ENCODE data around the gene ZBTB20. TPM values are rescaled to one million over a fixed set of nuclear protein-coding genes. Genes with fewer than 3 reads are reported as not detected.

The ZBTB20 gene
- total RNA-seq, 1 donor from 2014 or later = 27.5 TPM

- H3K4me3 Mint-ChIP-seq (ENCODE audit: unreplicated experiment) = no peak overlapping the region
- H3K27ac Mint-ChIP-seq (ENCODE audit: unreplicated experiment) = no peak overlapping the region
- no peaks in the 10 kb centered on the region for H3K27me3 Mint-ChIP-seq (ENCODE audit: unreplicated experiment)
- peak; percentile 55 for TF ChIP-seq CTCF (IDR thresholded peaks at IDR 0.05; ENCODE audit: partially characterized antibody, unreplicated experiment)
- no peaks in the 10 kb centered on the region for H3K36me3 Mint-ChIP-seq (ENCODE audit: unreplicated experiment)
- H3K9me3 Mint-ChIP-seq (ENCODE audit: unreplicated experiment) = no peaks in the 10 kb centered on the region
- DNase-seq = peak; percentile 70
- H3K4me1 Mint-ChIP-seq (ENCODE audit: low read depth, unreplicated experiment) = no peaks in the 10 kb centered on the region
Measured at GRCh38 chr3:115092220-115092791, 54.8 kb downstream of the ZBTB20 start.

GRCh38 chr3:115090712-115091111 is 56.4 kb downstream of the ZBTB20 start:
- no peak for DNase-seq
- Mint-ChIP-seq H3K27ac (ENCODE audit: unreplicated experiment) (no peak overlapping the region), H3K4me3 (ENCODE audit: unreplicated experiment) (no peak overlapping the region), H3K27me3 (ENCODE audit: unreplicated experiment) (no peaks in the 10 kb centered on the region), H3K36me3 (ENCODE audit: unreplicated experiment) (no peaks in the 10 kb centered on the region), H3K9me3 (ENCODE audit: unreplicated experiment) (no peaks in the 10 kb centered on the region), H3K4me1 (ENCODE audit: low read depth, unreplicated experiment) (no peaks in the 10 kb centered on the region)
- no peak for TF ChIP-seq CTCF (IDR thresholded peaks at IDR 0.05; ENCODE audit: partially characterized antibody, unreplicated experiment)

- H3K4me1 Mint-ChIP-seq (ENCODE audit: low read depth, unreplicated experiment) = peaks cover 2% of the 10 kb centered on the region
- no peak for DNase-seq
Measured at GRCh38 chr3:115089481-115089880, 57.6 kb downstream of the ZBTB20 start.

GRCh38 chr3:115087512-115087911 is 59.6 kb downstream of the ZBTB20 start:
- Mint-ChIP-seq H3K4me3 (ENCODE audit: unreplicated experiment) (no peak overlapping the region), H3K27ac (ENCODE audit: unreplicated experiment) (no peak overlapping the region), H3K27me3 (ENCODE audit: unreplicated experiment) (no peaks in the 10 kb centered on the region), H3K4me1 (ENCODE audit: low read depth, unreplicated experiment) (peaks cover 2% of the 10 kb centered on the region), H3K9me3 (ENCODE audit: unreplicated experiment) (no peaks in the 10 kb centered on the region), H3K36me3 (ENCODE audit: unreplicated experiment) (no peaks in the 10 kb centered on the region)
- TF ChIP-seq CTCF (IDR thresholded peaks at IDR 0.05; ENCODE audit: partially characterized antibody, unreplicated experiment) = no peak
- DNase-seq = no peak

More at GRCh38 chr3:115089481-115089880, 57.6 kb downstream of the ZBTB20 start:
- H3K4me3 Mint-ChIP-seq (ENCODE audit: unreplicated experiment) = no peak overlapping the region
- H3K27me3 Mint-ChIP-seq (ENCODE audit: unreplicated experiment) = no peaks in the 10 kb centered on the region
- no peak overlapping the region for H3K27ac Mint-ChIP-seq (ENCODE audit: unreplicated experiment)
- H3K36me3 Mint-ChIP-seq (ENCODE audit: unreplicated experiment) = no peaks in the 10 kb centered on the region
- TF ChIP-seq CTCF (IDR thresholded peaks at IDR 0.05; ENCODE audit: partially characterized antibody, unreplicated experiment) = no peak
- no peaks in the 10 kb centered on the region for H3K9me3 Mint-ChIP-seq (ENCODE audit: unreplicated experiment)

GRCh38 chr3:115086344-115086743 is 60.7 kb downstream of the ZBTB20 start:
- no peaks in the 10 kb centered on the region for H3K9me3 Mint-ChIP-seq (ENCODE audit: unreplicated experiment)
- no peak for TF ChIP-seq CTCF (IDR thresholded peaks at IDR 0.05; ENCODE audit: partially characterized antibody, unreplicated experiment)
- peaks cover 2% of the 10 kb centered on the region for H3K4me1 Mint-ChIP-seq (ENCODE audit: low read depth, unreplicated experiment)
- H3K36me3 Mint-ChIP-seq (ENCODE audit: unreplicated experiment) = no peaks in the 10 kb centered on the region
- DNase-seq = no peak
- H3K27ac Mint-ChIP-seq (ENCODE audit: unreplicated experiment) = no peak overlapping the region
- no peaks in the 10 kb centered on the region for H3K27me3 Mint-ChIP-seq (ENCODE audit: unreplicated experiment)
- H3K4me3 Mint-ChIP-seq (ENCODE audit: unreplicated experiment) = no peak overlapping the region
